ENCODE data around the gene LHFPL6.

The LHFPL6 gene

GRCh38 chr13:39578821-39579291, 24.1 kb downstream of the LHFPL6 start:
- H2AFZ ChIP-seq (ENCODE audit: low read length): no peak overlapping the region
- H3K4me1 ChIP-seq (ENCODE audit: insufficient read depth, low read length, severe bottlenecking): no peaks in the 10 kb centered on the region
- no peaks in the 10 kb centered on the region for H3F3A ChIP-seq (ENCODE audit: insufficient read depth, low read length)
- TF ChIP-seq CTCF (IDR thresholded peaks at IDR 0.05; ENCODE audit: low read length) (no peak), EZH2 (IDR thresholded peaks at IDR 0.05; ENCODE audit: borderline replicate concordance, low read length) (no peak)
- H3K79me2 ChIP-seq (ENCODE audit: insufficient read depth, low read length): no peaks in the 10 kb centered on the region
- H3K27me3 ChIP-seq (ENCODE audit: insufficient read depth, low read length): no peaks in the 10 kb centered on the region
- H3K9me2 ChIP-seq (ENCODE audit: low read depth, low read length): no peaks in the 10 kb centered on the region
- no peak overlapping the region for H3K4me2 ChIP-seq (ENCODE audit: low read length)
- no peak overlapping the region for H3K4me3 ChIP-seq (ENCODE audit: low read depth, low read length, poor library complexity, severe bottlenecking)
- no peak overlapping the region for H3K9ac ChIP-seq (ENCODE audit: low read length)
- H4K20me1 ChIP-seq (ENCODE audit: insufficient read depth, low read length): no peaks in the 10 kb centered on the region
- H3K27ac ChIP-seq (ENCODE audit: low read depth, low read length, poor library complexity, severe bottlenecking): no peak overlapping the region
- no peaks in the 10 kb centered on the region for H3K9me3 ChIP-seq (ENCODE audit: low read length)
- H3K36me3 ChIP-seq (ENCODE audit: insufficient read depth, low read length): no peaks in the 10 kb centered on the region

- Histone ChIP-seq H3K27ac (ENCODE audit: low read depth, low read length, poor library complexity, severe bottlenecking) (no peak overlapping the region), H3F3A (ENCODE audit: insufficient read depth, low read length) (no peaks in the 10 kb centered on the region), H4K20me1 (ENCODE audit: insufficient read depth, low read length) (no peaks in the 10 kb centered on the region), H3K36me3 (ENCODE audit: insufficient read depth, low read length) (no peaks in the 10 kb centered on the region), H3K9me2 (ENCODE audit: low read depth, low read length) (no peaks in the 10 kb centered on the region), H3K4me2 (ENCODE audit: low read length) (no peak overlapping the region), H3K9ac (ENCODE audit: low read length) (no peak overlapping the region), H2AFZ (ENCODE audit: low read length) (no peak overlapping the region), H3K27me3 (ENCODE audit: insufficient read depth, low read length) (no peaks in the 10 kb centered on the region), H3K79me2 (ENCODE audit: insufficient read depth, low read length) (no peaks in the 10 kb centered on the region), H3K4me3 (ENCODE audit: low read depth, low read length, poor library complexity, severe bottlenecking) (no peak overlapping the region), H3K9me3 (ENCODE audit: low read length) (no peaks in the 10 kb centered on the region), H3K4me1 (ENCODE audit: insufficient read depth, low read length, severe bottlenecking) (no peaks in the 10 kb centered on the region)
- no peak for TF ChIP-seq CTCF (IDR thresholded peaks at IDR 0.05; ENCODE audit: low read length)
- no peak for TF ChIP-seq EZH2 (IDR thresholded peaks at IDR 0.05; ENCODE audit: borderline replicate concordance, low read length)
Observed at GRCh38 chr13:39577838-39578491, 25.0 kb downstream of the LHFPL6 start.

GRCh38 chr13:39577203-39577602, 25.8 kb downstream of the LHFPL6 start:
- no peaks in the 10 kb centered on the region for H3K9me2 ChIP-seq (ENCODE audit: low read depth, low read length)
- no peak overlapping the region for H2AFZ ChIP-seq (ENCODE audit: low read length)
- no peak overlapping the region for H3K27ac ChIP-seq (ENCODE audit: low read depth, low read length, poor library complexity, severe bottlenecking)
- H3K4me1 ChIP-seq (ENCODE audit: insufficient read depth, low read length, severe bottlenecking): no peaks in the 10 kb centered on the region
- TF ChIP-seq EZH2 (IDR thresholded peaks at IDR 0.05; ENCODE audit: borderline replicate concordance, low read length) (no peak), CTCF (IDR thresholded peaks at IDR 0.05; ENCODE audit: low read length) (no peak)
- no peak overlapping the region for H3K4me2 ChIP-seq (ENCODE audit: low read length)
- H3K9ac ChIP-seq (ENCODE audit: low read length): no peak overlapping the region
- H3K9me3 ChIP-seq (ENCODE audit: low read length): no peaks in the 10 kb centered on the region
- H3K36me3 ChIP-seq (ENCODE audit: insufficient read depth, low read length): no peaks in the 10 kb centered on the region
- no peak overlapping the region for H3K4me3 ChIP-seq (ENCODE audit: low read depth, low read length, poor library complexity, severe bottlenecking)
- H3F3A ChIP-seq (ENCODE audit: insufficient read depth, low read length): no peaks in the 10 kb centered on the region
- no peaks in the 10 kb centered on the region for H3K79me2 ChIP-seq (ENCODE audit: insufficient read depth, low read length)
- no peaks in the 10 kb centered on the region for H3K27me3 ChIP-seq (ENCODE audit: insufficient read depth, low read length)
- no peaks in the 10 kb centered on the region for H4K20me1 ChIP-seq (ENCODE audit: insufficient read depth, low read length)

Data from OCI-LY1 (cell line).